Superior temporal gyrus (tissue), 1 donor: ENCODE data around the gene NPR3.
"Not testable (repeated sequence)": the region's sequence is repeated elsewhere in the genome, so short reads cannot be mapped to it uniquely, and the experiment has no call there.

Experiments used
- DNase-seq: peaks from one replicate; pipeline ENCODE4 v3.0.0-alpha.2; 2016; ENCODE audit errors: extremely low spot score

The NPR3 gene

DNA sequence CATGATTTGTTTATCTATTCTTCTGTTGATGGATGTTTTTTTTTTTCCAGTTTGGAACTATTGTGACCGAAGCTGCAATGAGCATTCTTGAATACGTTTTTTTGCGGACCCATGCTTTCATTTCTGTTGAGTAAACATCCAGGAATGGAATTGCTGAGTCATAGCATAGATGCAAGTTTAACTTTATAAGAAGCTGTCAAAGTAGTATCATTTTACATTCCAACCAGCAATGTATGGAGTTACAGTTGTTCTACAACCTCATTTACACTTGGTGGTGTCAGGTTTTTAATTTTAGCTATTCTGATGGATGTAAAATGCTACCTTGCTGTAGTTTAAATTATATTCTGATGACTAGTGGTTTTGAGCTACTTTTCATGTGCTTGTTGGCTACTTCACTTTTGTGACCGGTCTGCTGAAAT lies 49.0 kb downstream of the NPR3 start:
- DNase-seq = no peak

DNA sequence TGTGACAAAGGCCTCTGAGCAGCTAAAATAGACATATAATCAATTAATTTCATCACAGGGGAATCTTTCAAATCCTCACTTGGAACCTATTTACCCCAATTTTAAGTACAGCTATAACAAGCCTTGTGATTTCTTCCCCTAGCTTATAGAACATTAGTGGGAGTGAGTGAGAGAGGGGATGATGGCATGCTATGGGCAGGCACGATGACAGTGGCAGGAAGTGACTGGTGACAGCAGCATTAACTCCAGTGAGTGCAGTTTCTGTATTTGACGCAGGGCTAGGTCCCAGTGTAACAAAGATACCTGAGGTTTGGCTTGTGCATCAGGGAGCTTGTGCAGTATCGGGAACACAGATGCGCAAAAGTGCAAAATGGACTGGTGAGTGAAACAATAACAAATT lies 54.1 kb downstream of the NPR3 start:
- DNase-seq = no peak

DNA sequence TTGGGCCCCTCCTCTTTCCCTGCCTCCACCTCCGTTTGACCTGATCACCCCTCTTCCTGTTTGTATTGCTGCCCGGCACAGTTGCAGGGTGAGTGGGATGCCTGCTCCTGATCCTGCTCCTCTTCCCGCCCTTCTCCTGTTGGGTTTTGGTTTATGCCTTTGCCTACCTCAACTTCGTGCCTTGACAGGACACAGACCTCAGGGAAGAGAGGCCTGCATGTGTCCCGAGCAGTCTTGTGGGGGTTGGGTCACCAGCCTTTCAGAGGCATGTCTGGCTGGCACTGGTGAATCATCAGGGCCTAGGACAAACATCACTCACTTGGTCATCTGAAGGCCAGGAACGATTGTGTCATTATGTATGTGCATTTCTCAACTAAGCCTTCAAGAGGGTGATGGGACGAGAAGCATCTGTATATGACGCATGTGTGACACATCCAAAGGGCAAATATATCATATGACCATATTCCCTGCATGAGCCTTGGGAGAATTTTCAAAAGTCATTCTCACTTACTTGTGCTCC lies 56.9 kb downstream of the NPR3 start:
- DNase-seq = no peak

DNA sequence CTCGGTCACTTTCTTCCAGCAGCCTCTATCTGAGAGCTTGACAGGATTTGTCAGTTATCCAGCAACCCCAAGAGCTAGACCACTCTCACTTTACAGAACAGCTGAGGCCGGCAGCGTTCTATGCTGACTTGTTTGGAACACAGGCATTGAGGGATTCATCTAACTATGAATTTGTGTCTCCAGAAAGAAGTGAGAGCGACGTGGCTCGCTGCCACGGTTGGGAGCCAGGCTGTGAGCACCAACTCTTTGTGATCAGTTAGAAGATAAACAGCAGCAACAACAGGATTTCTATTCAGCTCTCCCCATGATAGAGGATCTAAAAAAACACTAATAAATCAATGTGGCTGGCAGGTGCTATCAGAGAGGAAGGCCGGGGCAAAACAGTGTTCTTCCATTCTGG lies 58.6 kb downstream of the NPR3 start:
- no peak for DNase-seq

DNA sequence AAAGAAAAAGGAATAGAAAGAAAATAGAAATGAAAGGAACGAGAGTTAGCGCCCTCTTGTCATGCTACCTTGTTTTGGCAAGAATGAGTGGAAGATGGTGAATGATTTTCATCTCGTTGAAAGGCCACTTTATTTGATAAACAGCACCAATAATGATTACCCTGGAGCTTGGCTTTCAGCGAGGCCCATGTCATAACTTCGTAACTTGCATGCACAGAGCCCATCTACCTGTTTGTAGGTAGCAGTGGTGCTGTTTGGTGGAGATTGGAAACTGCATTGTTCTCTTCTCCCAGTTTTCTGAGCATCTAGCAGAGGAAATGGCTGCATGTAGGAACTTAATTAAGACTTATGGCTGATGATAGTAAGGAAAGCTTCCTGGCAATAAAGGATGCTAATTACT lies 59.3 kb downstream of the NPR3 start:
- no peak for DNase-seq

DNA sequence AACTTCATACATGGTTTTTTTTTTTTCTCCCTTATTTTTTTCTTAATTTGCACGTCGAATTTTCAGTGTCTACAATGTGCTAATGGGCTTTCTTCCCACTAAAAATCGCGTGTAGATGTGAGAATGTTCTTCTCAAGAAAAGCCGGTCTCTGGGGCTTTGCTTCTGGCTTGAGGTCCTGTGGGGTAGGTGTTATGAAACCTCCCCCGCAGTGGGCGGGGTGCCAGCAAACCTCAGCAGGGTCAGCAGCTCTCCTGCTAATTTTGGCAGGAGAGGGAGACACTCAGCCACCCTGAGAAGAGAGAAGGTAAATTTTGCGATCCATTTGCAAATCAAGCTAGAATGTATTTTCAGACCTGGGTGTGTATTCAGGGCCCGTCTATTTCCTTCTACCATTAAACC lies 59.9 kb downstream of the NPR3 start:
- DNase-seq = no peak

DNA sequence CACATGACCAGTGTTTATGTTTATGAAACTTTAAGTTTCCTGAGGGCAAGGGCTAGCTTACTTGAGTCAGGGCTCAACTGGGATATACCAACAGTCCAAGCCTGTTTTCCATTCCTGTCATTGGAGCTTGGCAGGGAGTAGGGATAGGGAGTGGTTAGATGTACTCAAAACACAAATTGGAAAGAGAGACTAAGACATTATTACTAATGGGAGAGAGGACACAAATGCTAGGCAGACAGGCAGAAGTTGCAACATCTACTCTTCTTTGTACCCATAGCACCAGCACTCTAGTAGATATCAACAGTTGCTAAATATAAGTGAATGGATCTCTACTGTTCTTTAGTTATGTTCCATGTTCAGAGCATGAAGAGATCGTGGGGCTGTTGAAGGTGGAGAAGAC lies 62.8 kb downstream of the NPR3 start:
- DNase-seq = no peak

DNA sequence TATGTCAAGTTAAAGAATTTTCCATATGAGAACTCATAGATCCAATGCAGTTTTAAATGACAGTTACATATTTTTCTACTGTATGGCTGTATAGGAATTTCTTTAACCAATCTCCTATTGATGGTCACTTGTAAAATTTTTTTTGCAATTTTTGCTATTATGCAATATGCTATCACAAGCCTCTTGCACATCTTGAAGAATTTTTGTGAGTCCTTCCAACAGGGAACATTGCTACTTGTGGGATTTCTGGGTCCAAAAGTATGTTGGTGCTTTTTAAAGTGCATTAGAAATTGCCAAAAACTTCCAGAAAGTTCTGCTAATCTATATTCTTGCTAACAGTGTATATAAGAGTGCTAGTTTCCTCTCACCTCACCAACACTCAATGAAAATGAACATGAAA lies 65.1 kb downstream of the NPR3 start:
- DNase-seq = no peak

DNA sequence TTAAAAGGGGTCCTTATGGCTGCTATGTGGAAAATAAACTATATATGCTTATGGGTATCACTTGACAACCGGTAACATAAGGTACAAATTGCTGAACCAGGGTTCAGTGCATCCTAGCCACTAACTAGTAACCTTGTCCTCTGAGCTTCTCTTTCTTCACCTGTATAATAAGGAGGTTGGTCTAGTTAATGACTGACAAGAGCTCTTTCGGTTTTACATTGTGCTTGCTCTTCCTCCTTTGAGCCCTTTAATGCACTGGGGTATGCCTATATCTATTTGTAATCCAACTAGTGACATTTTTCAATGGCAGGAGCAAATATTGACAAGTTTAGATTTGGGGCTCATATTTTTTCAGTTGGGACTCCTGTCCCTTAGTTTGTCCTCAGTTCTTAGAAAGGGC lies 66.1 kb downstream of the NPR3 start:
- no peak for DNase-seq

DNA sequence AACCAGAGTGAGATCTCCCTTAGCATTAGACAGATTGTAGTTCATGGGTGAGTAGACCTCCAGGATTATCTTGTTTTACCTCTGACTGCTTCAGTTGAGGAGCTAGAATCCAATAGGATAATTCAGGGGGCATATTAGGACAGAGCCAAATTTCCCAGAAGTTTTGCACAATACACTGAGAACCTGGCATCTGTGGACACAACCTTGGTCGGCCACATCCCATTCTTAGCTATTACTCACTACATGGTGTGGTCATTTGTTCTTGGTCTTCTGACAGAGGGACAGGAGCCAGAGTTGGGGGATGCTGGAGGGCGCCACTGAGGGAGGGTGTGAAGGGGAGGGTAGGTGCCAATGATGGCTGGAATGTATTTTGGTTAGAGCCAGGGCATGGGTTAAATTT lies 66.6 kb downstream of the NPR3 start:
- no peak for DNase-seq

DNA sequence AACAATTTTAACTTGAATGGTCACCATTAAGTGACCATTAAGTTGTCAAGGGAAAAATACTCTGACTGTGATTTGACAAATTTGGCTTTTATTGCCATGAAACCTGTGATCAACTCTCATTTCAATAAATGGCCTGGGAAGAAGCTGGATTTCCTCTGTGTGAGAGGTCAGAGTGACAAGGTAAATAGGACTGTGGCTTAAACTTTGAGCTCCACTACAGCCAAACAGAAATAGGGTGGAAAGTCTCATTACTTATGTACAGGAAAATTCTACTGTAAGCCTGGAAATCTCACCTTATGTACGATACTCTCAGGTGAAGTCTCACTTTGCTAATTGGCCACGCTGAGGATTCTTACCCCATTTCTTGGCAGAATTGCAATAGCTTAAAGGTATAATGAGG lies 67.3 kb downstream of the NPR3 start:
- no peak for DNase-seq

DNA sequence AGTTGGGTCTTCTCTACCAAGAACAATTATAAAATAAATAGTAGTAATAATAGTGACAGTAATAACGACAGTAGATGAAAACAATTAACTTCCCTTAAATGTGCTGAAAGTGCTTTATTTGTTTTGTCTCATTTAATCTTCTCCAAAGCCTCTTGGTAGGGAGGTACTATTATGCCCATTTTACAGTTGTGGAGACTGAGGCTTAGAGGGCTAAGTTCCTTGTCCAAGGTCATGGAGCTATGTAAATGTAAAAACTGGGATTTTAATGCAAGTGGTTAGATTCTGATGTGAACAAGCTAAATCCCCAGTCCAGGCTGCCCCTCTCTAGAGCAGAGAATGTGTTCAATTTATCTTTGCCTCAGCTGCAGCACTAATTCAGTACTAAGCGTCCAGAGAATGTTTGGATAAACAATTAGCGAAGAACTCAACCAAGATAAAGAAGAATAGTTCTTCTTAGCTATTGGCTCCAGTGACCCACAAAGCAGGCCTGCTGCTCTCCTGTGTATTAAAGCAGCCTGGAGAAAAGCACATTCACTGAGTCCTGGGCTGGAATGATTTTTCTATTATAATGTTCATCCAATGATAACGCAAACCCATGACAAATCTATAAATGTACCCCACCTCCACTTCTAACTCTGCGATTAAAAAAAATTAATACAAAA lies 68.8 kb downstream of the NPR3 start:
- no peak for DNase-seq

DNA sequence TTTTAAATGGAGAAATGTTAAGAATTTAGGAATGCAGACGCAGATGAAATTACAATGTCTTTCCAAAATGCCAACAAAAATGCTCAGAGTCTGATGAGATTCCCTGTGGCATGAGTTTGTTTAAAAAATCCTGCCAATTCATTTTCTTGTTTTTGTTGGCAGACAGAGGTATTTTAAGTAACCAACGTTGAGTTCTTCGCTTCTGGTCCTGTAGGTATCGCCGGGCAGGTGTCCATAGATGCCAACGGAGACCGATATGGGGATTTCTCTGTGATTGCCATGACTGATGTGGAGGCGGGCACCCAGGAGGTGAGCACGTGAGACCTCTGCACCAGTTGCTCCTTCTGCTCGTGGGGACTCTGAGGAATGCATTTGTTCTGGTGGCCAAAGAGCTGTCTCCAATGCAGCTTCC lies 69.4 kb downstream of the NPR3 start:
- no peak for DNase-seq

DNA sequence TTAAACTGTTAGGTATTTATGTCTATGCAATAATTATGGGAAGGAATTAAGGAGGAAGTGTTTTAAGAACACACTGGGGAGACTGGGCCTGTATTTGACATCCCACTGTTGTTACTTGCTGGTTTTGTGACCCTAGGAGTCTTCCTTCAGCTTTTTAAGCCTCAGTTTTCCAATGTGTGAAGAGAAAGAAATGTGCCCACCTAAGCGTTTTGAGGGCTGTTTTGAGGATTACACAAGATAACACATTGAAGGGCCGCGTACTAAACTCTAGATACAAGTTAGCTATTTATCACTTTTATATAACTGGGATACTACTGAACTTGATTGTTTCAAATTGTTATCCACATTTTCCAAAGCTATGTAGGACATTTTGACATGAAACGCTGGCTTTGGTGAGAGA lies 72.5 kb downstream of the NPR3 start:
- no peak for DNase-seq

DNA sequence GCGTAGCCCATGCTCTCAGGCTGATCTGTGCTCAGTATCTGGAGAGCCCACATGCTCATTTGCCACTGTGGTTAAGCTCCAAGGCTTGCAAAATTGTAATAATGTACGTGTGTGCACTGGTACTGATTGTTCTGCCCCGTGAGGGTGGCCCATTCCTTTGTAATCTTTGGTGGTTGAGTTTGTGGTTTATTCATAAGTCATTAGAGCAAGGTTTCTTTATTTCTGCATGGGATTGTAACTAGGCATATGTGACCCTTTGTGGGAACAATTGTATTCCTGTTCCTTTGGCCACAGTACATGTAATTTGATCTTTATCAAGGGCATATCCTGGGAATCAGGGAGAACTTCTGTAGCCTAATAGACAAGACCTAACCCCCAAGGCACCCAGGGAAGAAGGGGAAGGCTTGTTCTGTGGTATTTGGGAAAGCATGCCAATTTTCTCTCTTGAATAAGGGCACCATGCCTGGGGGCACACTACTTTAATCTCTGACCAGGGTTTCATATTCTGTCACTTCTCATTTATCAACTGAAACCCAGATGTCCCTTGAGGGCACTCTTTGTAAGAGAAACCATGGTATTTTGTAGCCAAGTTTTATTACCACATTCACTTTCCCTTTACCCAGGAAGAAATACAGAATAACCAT lies 74.6 kb downstream of the NPR3 start:
- DNase-seq = no peak

DNA sequence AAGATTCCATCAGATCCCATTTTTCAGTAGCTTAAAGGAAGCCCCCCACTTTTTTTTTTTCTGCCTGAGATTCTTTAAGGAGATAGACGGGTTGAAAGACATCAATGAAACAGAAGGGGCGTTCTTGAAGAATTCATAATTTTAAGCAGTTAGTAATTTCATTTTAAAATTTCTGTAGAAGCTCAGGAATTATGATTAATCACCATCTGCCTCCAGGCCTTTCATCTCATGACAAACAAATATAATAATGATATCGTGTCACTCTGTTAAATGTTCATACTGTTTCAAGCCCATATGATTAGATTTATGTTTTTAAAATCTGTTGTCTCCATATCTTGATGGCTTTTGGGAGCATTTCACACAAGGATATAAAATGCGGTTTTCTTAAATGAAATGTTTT lies 75.2 kb downstream of the NPR3 start:
- no peak for DNase-seq

DNA sequence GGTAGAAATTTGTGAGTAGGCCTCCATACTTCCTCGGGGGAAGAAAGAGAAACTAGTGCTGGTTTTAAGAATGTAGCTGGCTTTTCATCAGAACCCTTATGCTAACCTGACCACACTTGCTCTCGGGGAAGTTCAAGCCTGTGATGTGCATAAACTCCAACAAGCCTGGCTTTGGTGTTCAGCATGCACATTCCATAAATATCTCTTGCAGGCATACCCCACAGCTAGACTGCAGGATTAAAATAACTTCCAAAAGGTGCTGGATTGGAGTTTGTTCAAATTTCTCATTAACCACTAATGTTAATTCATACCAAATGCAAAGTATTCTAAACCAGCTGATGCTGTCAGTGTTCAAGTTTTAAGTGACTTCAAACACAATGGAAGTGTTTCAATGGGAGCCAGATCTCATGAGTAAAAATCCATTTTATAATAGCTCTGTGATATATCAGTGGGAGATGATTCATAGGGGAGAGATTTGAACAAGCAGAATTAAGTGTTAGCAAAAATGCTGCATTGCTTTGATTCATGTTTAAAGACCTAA lies 79.4 kb downstream of the NPR3 start:
- no peak for DNase-seq

DNA sequence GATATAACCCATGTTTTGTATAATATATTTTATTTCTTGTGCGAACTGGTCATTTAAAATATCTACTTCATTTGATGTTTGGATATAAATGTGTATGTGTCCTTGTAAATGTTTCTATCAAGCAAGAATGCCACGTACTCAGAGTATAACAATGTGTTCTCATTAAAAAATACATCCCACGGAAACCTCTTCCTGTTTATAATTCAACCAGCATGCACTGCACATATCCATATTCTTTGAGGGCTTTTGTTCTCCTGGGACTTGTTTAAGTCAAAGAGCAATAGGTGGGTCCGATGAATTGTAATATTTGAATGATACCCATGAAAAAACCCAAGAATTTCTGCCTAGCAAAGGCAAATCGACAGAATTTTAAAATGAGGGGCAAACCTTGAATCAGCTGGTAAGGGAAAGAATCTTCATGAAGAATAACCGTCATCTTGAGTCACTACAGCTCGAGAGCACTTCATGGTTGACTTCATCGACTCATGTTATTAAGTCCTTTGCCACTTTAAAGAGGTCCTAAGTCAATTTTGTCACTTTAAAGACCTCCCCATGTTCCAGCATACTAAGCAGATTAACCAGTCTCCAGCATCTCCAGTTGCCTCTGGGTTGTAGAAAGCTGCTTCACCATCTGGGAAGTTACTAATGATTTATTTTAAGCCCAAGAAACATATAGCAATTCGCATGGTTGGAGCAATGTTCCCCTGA lies 80.6 kb downstream of the NPR3 start:
- DNase-seq = no peak

DNA sequence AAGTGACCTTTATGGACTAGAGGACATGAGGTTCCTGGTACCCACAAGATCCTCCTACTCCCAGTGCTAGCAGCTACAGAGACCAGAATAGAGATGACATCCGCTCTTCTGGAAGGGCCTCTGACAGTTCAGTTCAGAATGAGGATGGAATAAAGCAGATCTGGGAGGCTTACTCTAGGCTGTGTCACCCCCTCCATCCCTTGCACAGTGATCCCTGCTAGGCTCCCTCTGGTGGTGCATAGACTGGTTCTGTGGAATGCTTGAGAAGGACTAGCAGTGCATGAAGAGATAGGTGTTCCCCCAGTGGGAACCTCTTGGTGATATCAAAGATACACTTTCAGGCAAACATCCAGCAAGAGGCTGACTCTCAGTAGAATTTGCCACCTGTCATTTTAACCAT lies 83.0 kb downstream of the NPR3 start:
- DNase-seq = no peak

DNA sequence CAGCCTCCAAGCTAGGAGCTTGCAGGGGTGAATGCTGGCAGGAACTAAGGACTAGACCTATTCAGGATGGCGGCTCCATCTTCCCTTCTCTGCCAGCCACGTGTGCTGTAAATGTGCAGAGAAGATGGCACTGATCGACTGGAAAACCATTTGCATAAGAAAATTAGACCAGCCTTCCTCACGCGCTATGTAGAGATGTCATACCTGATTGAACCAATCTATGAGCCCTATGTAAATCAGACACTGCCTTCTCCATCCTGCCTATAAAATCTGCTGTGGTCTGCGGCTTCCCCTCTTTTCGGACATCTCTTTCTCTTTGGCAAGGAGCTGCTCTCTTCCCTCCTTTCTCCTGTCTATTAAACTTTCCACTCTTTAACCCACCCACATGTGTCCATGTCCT lies 91.6 kb downstream of the NPR3 start:
- DNase-seq = no peak

DNA sequence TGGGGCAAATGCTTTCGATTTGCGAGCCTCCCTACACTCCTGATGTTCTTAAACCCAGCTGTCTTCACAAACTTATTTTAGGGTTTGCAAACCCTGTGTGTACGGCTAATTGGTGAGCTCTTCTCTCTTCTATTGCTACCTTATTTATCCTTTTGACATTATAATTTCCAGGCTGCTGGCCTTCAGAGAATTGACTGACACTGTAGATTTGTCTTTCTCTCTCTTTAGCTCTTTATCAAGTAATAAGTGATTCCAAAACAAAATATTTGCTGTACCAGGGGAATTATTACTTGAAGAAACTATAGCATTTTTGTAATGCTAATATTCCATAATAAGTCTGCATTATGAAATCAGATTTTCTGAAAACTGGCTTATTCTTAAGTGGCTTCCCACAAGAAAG lies 92.5 kb downstream of the NPR3 start:
- DNase-seq = no peak

DNA sequence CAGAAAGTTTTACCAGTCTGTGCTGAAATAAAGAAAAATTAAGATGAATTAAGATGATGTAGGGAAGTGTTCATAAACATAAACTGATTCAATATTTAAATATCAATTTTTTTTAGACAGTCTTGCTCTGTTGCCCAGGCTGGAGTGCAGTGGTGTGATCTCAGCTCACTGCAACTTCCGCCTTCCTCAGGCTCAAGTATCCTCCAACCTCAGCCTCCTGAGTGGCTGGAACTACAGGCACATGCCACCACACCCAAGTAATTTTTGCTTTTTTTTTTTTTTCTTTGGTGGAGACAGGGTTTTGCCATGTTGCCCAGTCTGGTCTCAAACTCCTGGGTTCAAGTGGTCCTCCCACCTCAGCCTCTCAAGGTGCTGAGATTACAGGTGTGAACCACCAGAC lies 94.3 kb downstream of the NPR3 start:
- DNase-seq = not testable (repeated sequence)
